Activated naive CD4-positive, alpha-beta T cell treated with anti-CD3 and anti-CD28 coated beads, Interleukin-2, amount 50 U/mL, for 24 hours (primary cell): ENCODE results near the gene COL8A1.

Source experiments
- H3K27ac Mint-ChIP-seq: one replicate; pipeline ENCODE4 v1.8.0; 2021; ENCODE audit warnings: mild to moderate bottlenecking, mixed read lengths
- H3K27me3 Mint-ChIP-seq: one replicate; pipeline ENCODE4 v1.8.0; 2021; ENCODE audit warnings: mixed read lengths
- H3K36me3 Mint-ChIP-seq: one replicate; pipeline ENCODE4 v1.8.0; 2021; ENCODE audit warnings: mixed read lengths
- H3K4me1 Mint-ChIP-seq: one replicate; pipeline ENCODE4 v1.8.0; 2021; ENCODE audit warnings: mixed read lengths
- H3K4me3 Mint-ChIP-seq: one replicate; pipeline ENCODE4 v1.8.0; 2021; ENCODE audit warnings: mild to moderate bottlenecking, mixed read lengths
- H3K9me3 Mint-ChIP-seq: one replicate; pipeline ENCODE4 v1.8.0; 2021; ENCODE audit warnings: mixed read lengths

Gene COL8A1

GRCh38 chr3:99741588-99741987, 103.2 kb downstream of the COL8A1 start:
- Mint-ChIP-seq H3K27me3 (peaks cover 11% of the 10 kb centered on the region), H3K9me3 (peaks cover 4% of the 10 kb centered on the region), H3K4me1 (no peaks in the 10 kb centered on the region), H3K4me3 (no peak overlapping the region), H3K27ac (no peak overlapping the region), H3K36me3 (peaks cover 2% of the 10 kb centered on the region)

- no peaks in the 10 kb centered on the region for H3K4me1 Mint-ChIP-seq
- no peaks in the 10 kb centered on the region for H3K36me3 Mint-ChIP-seq
- H3K27ac Mint-ChIP-seq: no peak overlapping the region
- peaks cover 7% of the 10 kb centered on the region for H3K27me3 Mint-ChIP-seq
- no peaks in the 10 kb centered on the region for H3K9me3 Mint-ChIP-seq
- H3K4me3 Mint-ChIP-seq: no peak overlapping the region
These were observed 109.5 kb downstream of the COL8A1 start for GRCh38 chr3:99747915-99748314.

GRCh38 chr3:99751649-99752048, 113.3 kb downstream of the COL8A1 start:
- H3K9me3 Mint-ChIP-seq: no peaks in the 10 kb centered on the region
- H3K36me3 Mint-ChIP-seq: no peaks in the 10 kb centered on the region
- H3K27me3 Mint-ChIP-seq: peaks cover 7% of the 10 kb centered on the region
- no peak overlapping the region for H3K4me3 Mint-ChIP-seq
- no peak overlapping the region for H3K27ac Mint-ChIP-seq
- no peaks in the 10 kb centered on the region for H3K4me1 Mint-ChIP-seq

- no peaks in the 10 kb centered on the region for H3K36me3 Mint-ChIP-seq
- no peak overlapping the region for H3K4me3 Mint-ChIP-seq
- H3K27ac Mint-ChIP-seq: no peak overlapping the region
- peaks cover 4% of the 10 kb centered on the region for H3K27me3 Mint-ChIP-seq
- H3K4me1 Mint-ChIP-seq: no peaks in the 10 kb centered on the region
- no peaks in the 10 kb centered on the region for H3K9me3 Mint-ChIP-seq
These were observed 115.0 kb downstream of the COL8A1 start for GRCh38 chr3:99753268-99753975.

GRCh38 chr3:99755831-99756230, 117.4 kb downstream of the COL8A1 start:
- H3K4me1 Mint-ChIP-seq: no peaks in the 10 kb centered on the region
- no peaks in the 10 kb centered on the region for H3K9me3 Mint-ChIP-seq
- no peak overlapping the region for H3K4me3 Mint-ChIP-seq
- H3K27ac Mint-ChIP-seq: no peak overlapping the region
- no peaks in the 10 kb centered on the region for H3K36me3 Mint-ChIP-seq
- H3K27me3 Mint-ChIP-seq: peaks cover 8% of the 10 kb centered on the region

- Mint-ChIP-seq H3K4me1 (no peaks in the 10 kb centered on the region), H3K4me3 (no peak overlapping the region), H3K27ac (no peak overlapping the region), H3K27me3 (peaks cover 9% of the 10 kb centered on the region), H3K36me3 (no peaks in the 10 kb centered on the region), H3K9me3 (no peaks in the 10 kb centered on the region)
These were observed 119.6 kb downstream of the COL8A1 start for GRCh38 chr3:99757966-99758365.

- Mint-ChIP-seq H3K27me3 (peaks cover 9% of the 10 kb centered on the region), H3K9me3 (no peaks in the 10 kb centered on the region), H3K4me1 (no peaks in the 10 kb centered on the region), H3K4me3 (no peak overlapping the region), H3K36me3 (no peaks in the 10 kb centered on the region), H3K27ac (no peak overlapping the region)
These were observed 120.2 kb downstream of the COL8A1 start for GRCh38 chr3:99758502-99759177.

GRCh38 chr3:99760031-99760430, 121.6 kb downstream of the COL8A1 start:
- no peaks in the 10 kb centered on the region for H3K36me3 Mint-ChIP-seq
- H3K9me3 Mint-ChIP-seq: no peaks in the 10 kb centered on the region
- no peaks in the 10 kb centered on the region for H3K4me1 Mint-ChIP-seq
- H3K27ac Mint-ChIP-seq: no peak overlapping the region
- peaks cover 9% of the 10 kb centered on the region for H3K27me3 Mint-ChIP-seq
- no peak overlapping the region for H3K4me3 Mint-ChIP-seq

GRCh38 chr3:99760629-99761028, 122.2 kb downstream of the COL8A1 start:
- H3K27me3 Mint-ChIP-seq: peaks cover 9% of the 10 kb centered on the region
- H3K27ac Mint-ChIP-seq: no peak overlapping the region
- H3K4me3 Mint-ChIP-seq: no peak overlapping the region
- H3K4me1 Mint-ChIP-seq: no peaks in the 10 kb centered on the region
- H3K36me3 Mint-ChIP-seq: no peaks in the 10 kb centered on the region
- H3K9me3 Mint-ChIP-seq: no peaks in the 10 kb centered on the region

- H3K9me3 Mint-ChIP-seq: no peaks in the 10 kb centered on the region
- no peaks in the 10 kb centered on the region for H3K36me3 Mint-ChIP-seq
These were observed 123.2 kb downstream of the COL8A1 start for GRCh38 chr3:99761415-99762165.

GRCh38 chr3:99762901-99763300, 124.5 kb downstream of the COL8A1 start:
- Mint-ChIP-seq H3K27ac (no peak overlapping the region), H3K4me1 (no peaks in the 10 kb centered on the region), H3K4me3 (no peak overlapping the region), H3K36me3 (no peaks in the 10 kb centered on the region), H3K27me3 (peaks cover 6% of the 10 kb centered on the region), H3K9me3 (no peaks in the 10 kb centered on the region)

More at GRCh38 chr3:99761415-99762165, 123.2 kb downstream of the COL8A1 start:
- Mint-ChIP-seq H3K27me3 (peaks cover 6% of the 10 kb centered on the region), H3K27ac (no peak overlapping the region), H3K4me1 (no peaks in the 10 kb centered on the region), H3K4me3 (no peak overlapping the region)

GRCh38 chr3:99764377-99764776, 126.0 kb downstream of the COL8A1 start:
- Mint-ChIP-seq H3K36me3 (no peaks in the 10 kb centered on the region), H3K4me1 (no peaks in the 10 kb centered on the region), H3K4me3 (no peak overlapping the region), H3K9me3 (no peaks in the 10 kb centered on the region), H3K27me3 (peaks cover 6% of the 10 kb centered on the region), H3K27ac (no peak overlapping the region)

GRCh38 chr3:99765042-99765942, 126.9 kb downstream of the COL8A1 start:
- Mint-ChIP-seq H3K4me1 (no peaks in the 10 kb centered on the region), H3K4me3 (no peak overlapping the region), H3K27me3 (peaks cover 2% of the 10 kb centered on the region), H3K9me3 (no peaks in the 10 kb centered on the region), H3K36me3 (no peaks in the 10 kb centered on the region), H3K27ac (no peak overlapping the region)

GRCh38 chr3:99767291-99767690, 128.9 kb downstream of the COL8A1 start:
- no peaks in the 10 kb centered on the region for H3K9me3 Mint-ChIP-seq
- no peak overlapping the region for H3K4me3 Mint-ChIP-seq
- H3K36me3 Mint-ChIP-seq: no peaks in the 10 kb centered on the region
- no peaks in the 10 kb centered on the region for H3K4me1 Mint-ChIP-seq
- H3K27ac Mint-ChIP-seq: no peak overlapping the region
- H3K27me3 Mint-ChIP-seq: peaks cover 2% of the 10 kb centered on the region

- Mint-ChIP-seq H3K4me3 (no peak overlapping the region), H3K36me3 (no peaks in the 10 kb centered on the region), H3K27ac (no peak overlapping the region), H3K4me1 (no peaks in the 10 kb centered on the region), H3K27me3 (no peaks in the 10 kb centered on the region), H3K9me3 (no peaks in the 10 kb centered on the region)
These were observed 129.7 kb downstream of the COL8A1 start for GRCh38 chr3:99768126-99768525.
